MCF 10A (cell line): Measurements from ENCODE around the gene PHLDA2. TPM values are rescaled to one million over a fixed set of nuclear protein-coding genes. Genes with fewer than 3 reads are reported as not detected.
"Not testable (repeated sequence)": the region's sequence is repeated elsewhere in the genome, so short reads cannot be mapped to it uniquely, and the experiment has no call there.

Source experiments
- BruUV-seq: library from RNA; stranded (reverse); fragments of 400-500 nt; replicated peaks from 2 replicates; lab custom pipeline; 2021; lab: Mats Ljungman, UMichigan
- CTCF ChIA-PET: fragments of 300-600 bp; sonication (Branson Sonifier 250); formaldehyde crosslinking; extraction: SDS; loops from one replicate; lab custom pipeline; 2021; ENCODE audit warnings: antibody characterized with exemption, inconsistent platforms; lab: Yijun Ruan, JAX
- POLR2A ChIA-PET: fragments of 300-600, 350-650 bp; sonication (Branson Sonifier 250); formaldehyde crosslinking; extraction: SDS; loops from one replicate; lab custom pipeline; 2020; ENCODE audit warnings: antibody characterized with exemption, inconsistent platforms; lab: Yijun Ruan, JAX
- DNase-seq: peaks from one replicate; pipeline ENCODE4 v3.0.0-alpha.2; 2018; ENCODE audit not compliant: unreplicated experiment
- H3K27ac Mint-ChIP-seq: one replicate; pipeline ENCODE4 v1.8.0; 2022; ENCODE audit warnings: mild to moderate bottlenecking, low read depth, mixed read lengths; ENCODE audit not compliant: unreplicated experiment
- H3K27me3 Mint-ChIP-seq: one replicate; pipeline ENCODE4 v1.8.0; 2022; ENCODE audit warnings: mixed read lengths; ENCODE audit not compliant: insufficient read depth, unreplicated experiment
- H3K36me3 Mint-ChIP-seq: one replicate; pipeline ENCODE4 v1.8.0; 2022; ENCODE audit warnings: mild to moderate bottlenecking, moderate library complexity, mixed read lengths; ENCODE audit not compliant: insufficient read depth, unreplicated experiment
- H3K4me1 Mint-ChIP-seq: one replicate; pipeline ENCODE4 v1.8.0; 2022; ENCODE audit warnings: mixed read lengths; ENCODE audit not compliant: insufficient read depth, unreplicated experiment
- H3K4me3 Mint-ChIP-seq: one replicate; pipeline ENCODE4 v1.8.0; 2022; ENCODE audit warnings: mild to moderate bottlenecking, moderate library complexity, mixed read lengths; ENCODE audit not compliant: unreplicated experiment
- H3K9me3 Mint-ChIP-seq: one replicate; pipeline ENCODE4 v1.8.0; 2022; ENCODE audit warnings: mixed read lengths; ENCODE audit not compliant: unreplicated experiment
- intact Hi-C: fragments of 100-400 bp; cut with micrococcal nuclease; formaldehyde crosslinking; loops from 2 replicates; pipeline ENCODE4 v1.14.1; 2022
- total RNA-seq: library from RNA; stranded (reverse); gene quantifications from 2 replicates; pipeline ENCODE4 v1.2.3, GENCODE V29; 2022
- TF ChIP-seq, protein P1 (sequence below): fragments of 200-600 bp; IDR thresholded peaks from one replicate; pipeline ENCODE4 v1.8.0; 2022; ENCODE audit warnings: antibody characterized with exemption, mild to moderate bottlenecking; ENCODE audit not compliant: unreplicated experiment

Gene PHLDA2
- total RNA-seq, 1 experiment from 2014 or later, result 135 TPM

DNA sequence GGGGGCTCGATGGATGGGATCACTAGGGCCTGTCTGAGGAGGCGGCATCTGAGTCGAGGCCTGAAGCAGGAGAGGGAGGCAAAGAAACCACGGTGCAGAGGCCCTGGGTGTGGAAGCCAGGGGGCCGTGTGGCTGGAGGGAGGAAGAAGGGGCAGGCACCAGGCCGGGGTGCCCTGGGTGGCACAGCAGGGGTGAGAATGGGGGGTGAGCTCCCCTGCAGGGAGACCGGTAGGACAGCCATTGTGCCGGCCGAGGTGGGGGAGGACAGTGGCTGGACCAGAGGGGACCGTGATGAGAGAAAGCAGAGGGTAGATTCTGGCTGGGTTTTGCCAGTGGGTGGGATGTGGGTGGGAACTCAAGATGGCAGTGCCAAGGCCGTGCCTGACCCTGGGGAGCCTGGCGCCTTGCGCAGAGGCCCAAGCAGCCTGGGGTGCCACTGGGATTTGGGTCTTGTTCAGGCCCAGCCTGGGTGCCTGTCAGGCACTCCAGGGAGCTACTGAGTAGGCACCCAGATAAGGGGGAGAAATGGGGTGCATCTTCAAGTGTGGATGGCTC, 18.7 kb downstream of the PHLDA2 start:
- no peaks in the 10 kb centered on the region for H3K36me3 Mint-ChIP-seq
- ChIA-PET CTCF (interaction anchor here (1.0 kb wide), 1 partner anchor 484 kb away, joined by 4 read pairs; no protein-coding TSS in a partner anchor), POLR2A (interaction anchor here (1.3 kb wide), 1 partner anchor 7 kb away, joined by 6 read pairs; no protein-coding TSS in a partner anchor)
- TF ChIP-seq, protein P1, sequence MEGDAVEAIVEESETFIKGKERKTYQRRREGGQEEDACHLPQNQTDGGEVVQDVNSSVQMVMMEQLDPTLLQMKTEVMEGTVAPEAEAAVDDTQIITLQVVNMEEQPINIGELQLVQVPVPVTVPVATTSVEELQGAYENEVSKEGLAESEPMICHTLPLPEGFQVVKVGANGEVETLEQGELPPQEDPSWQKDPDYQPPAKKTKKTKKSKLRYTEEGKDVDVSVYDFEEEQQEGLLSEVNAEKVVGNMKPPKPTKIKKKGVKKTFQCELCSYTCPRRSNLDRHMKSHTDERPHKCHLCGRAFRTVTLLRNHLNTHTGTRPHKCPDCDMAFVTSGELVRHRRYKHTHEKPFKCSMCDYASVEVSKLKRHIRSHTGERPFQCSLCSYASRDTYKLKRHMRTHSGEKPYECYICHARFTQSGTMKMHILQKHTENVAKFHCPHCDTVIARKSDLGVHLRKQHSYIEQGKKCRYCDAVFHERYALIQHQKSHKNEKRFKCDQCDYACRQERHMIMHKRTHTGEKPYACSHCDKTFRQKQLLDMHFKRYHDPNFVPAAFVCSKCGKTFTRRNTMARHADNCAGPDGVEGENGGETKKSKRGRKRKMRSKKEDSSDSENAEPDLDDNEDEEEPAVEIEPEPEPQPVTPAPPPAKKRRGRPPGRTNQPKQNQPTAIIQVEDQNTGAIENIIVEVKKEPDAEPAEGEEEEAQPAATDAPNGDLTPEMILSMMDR, result no peak
- no peaks in the 10 kb centered on the region for H3K9me3 Mint-ChIP-seq
- H3K4me1 Mint-ChIP-seq, result peaks cover 28% of the 10 kb centered on the region
- H3K27ac Mint-ChIP-seq, result no peak overlapping the region
- BruUV-seq, result no TSS peak
- DNase-seq, result no peak
- no peaks in the 10 kb centered on the region for H3K27me3 Mint-ChIP-seq
- intact Hi-C loops, result no loop called here
- H3K4me3 Mint-ChIP-seq, result no peak overlapping the region

DNA sequence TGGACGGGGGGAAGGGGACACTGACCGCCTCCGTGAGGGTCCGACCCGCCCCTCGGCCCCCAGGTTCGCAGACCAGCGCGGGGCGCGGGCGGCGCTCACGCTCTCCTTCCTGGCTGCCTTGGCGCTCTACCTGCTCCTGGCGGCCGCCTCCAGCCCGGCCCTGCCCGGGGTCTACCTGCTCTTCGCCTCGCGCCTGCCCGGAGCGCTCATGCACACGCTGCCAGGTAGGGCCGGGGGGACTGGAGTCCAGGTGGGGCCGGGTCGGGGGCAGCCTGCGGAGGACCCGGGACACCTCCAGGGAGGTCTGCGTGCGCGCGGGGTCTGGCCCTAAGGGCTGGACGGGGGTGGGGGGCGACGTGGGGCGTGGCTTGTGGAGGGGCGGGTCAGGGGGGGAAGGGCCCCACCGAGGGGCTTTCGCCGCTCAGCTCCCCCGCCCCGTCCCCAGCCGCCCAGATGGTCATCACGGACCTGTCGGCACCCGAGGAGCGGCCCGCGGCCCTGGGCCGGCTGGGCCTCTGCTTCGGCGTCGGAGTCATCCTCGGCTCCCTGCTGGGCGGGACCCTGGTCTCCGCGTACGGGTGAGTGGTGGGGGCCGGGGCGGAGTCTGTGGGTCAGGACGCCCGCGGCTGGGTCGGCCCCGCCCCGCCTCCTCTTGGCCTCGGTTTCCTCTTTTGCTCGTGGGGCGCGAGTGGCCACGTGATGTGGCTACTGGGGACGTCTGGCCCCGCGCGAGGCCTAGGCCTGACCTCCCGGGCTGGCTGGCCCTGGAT, 19.9 kb downstream of the PHLDA2 start:
- intact Hi-C loops, result no loop called here
- BruUV-seq, result no TSS peak
- Mint-ChIP-seq H3K9me3 (no peaks in the 10 kb centered on the region), H3K36me3 (no peaks in the 10 kb centered on the region), H3K4me1 (peaks cover 35% of the 10 kb centered on the region), H3K27ac (no peak overlapping the region), H3K4me3 (no peak overlapping the region), H3K27me3 (no peaks in the 10 kb centered on the region)
- TF ChIP-seq, protein P1, result no peak
- ChIA-PET CTCF (interaction anchor here (1.0 kb wide), 1 partner anchor 483 kb away, joined by 4 read pairs; no protein-coding TSS in a partner anchor), POLR2A (no interaction called here)
- no peak for DNase-seq

DNA sequence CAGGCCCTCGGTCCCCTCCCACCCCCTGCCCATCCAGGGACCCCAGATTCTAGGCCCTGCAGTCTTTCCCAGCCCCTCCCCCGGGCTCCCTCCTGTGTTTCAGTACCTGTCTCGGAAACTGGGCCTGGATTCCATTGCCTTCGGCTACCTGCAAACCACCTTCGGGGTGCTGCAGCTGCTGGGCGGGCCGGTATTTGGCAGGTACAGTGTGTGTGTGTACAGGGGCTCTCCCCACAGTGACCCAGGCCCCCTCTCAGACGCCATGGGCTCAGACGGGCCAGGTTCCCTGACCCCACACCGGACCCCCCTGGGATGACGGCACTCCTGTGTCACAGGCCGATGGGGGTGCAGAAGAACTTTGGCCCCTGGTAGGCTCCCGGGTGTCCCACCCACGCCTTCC, 21.1 kb downstream of the PHLDA2 start:
- BruUV-seq, result no TSS peak
- Mint-ChIP-seq H3K9me3 (no peaks in the 10 kb centered on the region), H3K4me3 (no peak overlapping the region), H3K27ac (no peak overlapping the region), H3K4me1 (peaks cover 41% of the 10 kb centered on the region), H3K36me3 (no peaks in the 10 kb centered on the region), H3K27me3 (no peaks in the 10 kb centered on the region)
- CTCF ChIA-PET, result no interaction called here
- TF ChIP-seq, protein P1, result no peak
- DNase-seq, result no peak
- intact Hi-C loops, result no loop called here
- POLR2A ChIA-PET, result no interaction called here

DNA sequence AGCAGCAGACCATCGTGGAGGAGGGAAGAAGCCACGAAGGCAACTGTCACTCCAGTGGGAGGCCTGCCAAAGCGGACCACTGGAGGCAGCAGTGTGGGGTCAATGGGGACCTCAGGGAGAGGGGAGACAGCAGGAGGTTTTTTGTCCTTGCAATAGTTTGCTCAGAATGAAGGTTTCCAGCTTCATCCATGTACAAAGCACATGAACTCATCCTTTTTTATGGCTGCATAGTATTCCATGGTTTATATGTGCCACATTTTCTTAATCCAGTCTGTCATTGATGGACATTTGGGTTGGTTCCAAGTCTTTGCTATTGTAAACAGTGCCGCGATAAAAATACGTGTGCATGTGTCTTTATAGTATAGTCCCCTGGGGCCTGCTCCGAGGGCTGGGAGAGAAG, 23.9 kb downstream of the PHLDA2 start:
- POLR2A ChIA-PET, result interaction anchor here (0.5 to 2.4 kb wide), 2 partner anchors 22 to 40 kb away, joined by 3 to 9 read pairs; no protein-coding TSS in a partner anchor
- intact Hi-C loops, H3K27me3 Mint-ChIP-seq, H3K9me3 Mint-ChIP-seq, H3K27ac Mint-ChIP-seq, DNase-seq, H3K4me3 Mint-ChIP-seq, CTCF ChIA-PET, BruUV-seq, H3K36me3 Mint-ChIP-seq: not testable (repeated sequence)
- peaks cover 28% of the 10 kb centered on the region for H3K4me1 Mint-ChIP-seq
